Trophoblast cell (in vitro differentiated cells and primary cell): ENCODE measurements around the gene LPGAT1. TPM values are rescaled to one million over a fixed set of nuclear protein-coding genes. Genes with fewer than 3 reads are reported as not detected.

Experiments
- DNase-seq, 2 donors: peaks; one replicate each; pipeline ENCODE4 v3.0.0-alpha.2; 2016
- H2AFZ ChIP-seq: 2 replicates; pipeline ENCODE4 v1.6.1; 2013; ENCODE audit warnings: low read length, moderate library complexity, mild to moderate bottlenecking; ENCODE audit not compliant: insufficient read depth, poor library complexity
- H2AK5ac ChIP-seq: 2 replicates; pipeline ENCODE4 v1.6.1; 2013; ENCODE audit warnings: mild to moderate bottlenecking, low read length
- H2BK120ac ChIP-seq: 2 replicates; pipeline ENCODE4 v1.6.1; 2013; ENCODE audit warnings: low read length, mild to moderate bottlenecking, moderate library complexity; ENCODE audit not compliant: insufficient read depth, poor library complexity
- H2BK12ac ChIP-seq: 2 replicates; pipeline ENCODE4 v1.6.1; 2013; ENCODE audit warnings: mild to moderate bottlenecking, low read length, moderate library complexity
- H2BK5ac ChIP-seq: 2 replicates; pipeline ENCODE4 v1.6.1; 2013; ENCODE audit warnings: low read length, low read depth, moderate library complexity, mild to moderate bottlenecking; ENCODE audit not compliant: poor library complexity
- H3K14ac ChIP-seq: 2 replicates; pipeline ENCODE4 v1.6.1; 2013; ENCODE audit warnings: mild to moderate bottlenecking, low read length
- H3K18ac ChIP-seq: 2 replicates; pipeline ENCODE4 v1.6.1; 2013; ENCODE audit warnings: mild to moderate bottlenecking, low read length
- H3K23ac ChIP-seq: 2 replicates; pipeline ENCODE4 v1.6.1; 2013; ENCODE audit warnings: low read length
- H3K27ac ChIP-seq: 2 replicates; pipeline ENCODE4 v1.5.1; 2013; ENCODE audit warnings: low read depth, mild to moderate bottlenecking, inconsistent platforms, low read length, moderate library complexity
- H3K27me3 ChIP-seq: 2 replicates; pipeline ENCODE4 v1.6.1; 2013; ENCODE audit warnings: inconsistent platforms, mild to moderate bottlenecking, low read length, moderate library complexity; ENCODE audit not compliant: insufficient read depth
- H3K36me3 ChIP-seq, 2 experiments: 1 replicate in 1 of 2; 2 replicates in 1 of 2; pipeline ENCODE4 v1.6.1; 2013; ENCODE audit warnings: low read length in 2 of 2, mild to moderate bottlenecking in 2 of 2, moderate library complexity in 1 of 2; ENCODE audit not compliant: insufficient read depth in 2 of 2, control insufficient read depth in 1 of 2
- H3K4ac ChIP-seq: 2 replicates; pipeline ENCODE4 v1.6.1; 2013; ENCODE audit warnings: low read depth, mild to moderate bottlenecking, low read length, moderate library complexity
- H3K4me1 ChIP-seq, 2 experiments: 1 replicate in 1 of 2; 2 replicates in 1 of 2; pipeline ENCODE4 v1.6.1; 2013; ENCODE audit warnings: low read length in 2 of 2, mild to moderate bottlenecking in 2 of 2, moderate library complexity in 1 of 2; ENCODE audit not compliant: insufficient read depth in 2 of 2, control insufficient read depth in 1 of 2
- H3K4me2 ChIP-seq: 2 replicates; pipeline ENCODE4 v1.6.1; 2013; ENCODE audit warnings: inconsistent platforms, mild to moderate bottlenecking, low read length, moderate library complexity
- H3K4me3 ChIP-seq: 2 replicates; pipeline ENCODE4 v1.5.1; 2013; ENCODE audit warnings: mild to moderate bottlenecking, low read depth, low read length, inconsistent platforms
- H3K79me1 ChIP-seq: one replicate; pipeline ENCODE4 v1.6.1; 2013; ENCODE audit warnings: low read length
- H3K79me2 ChIP-seq: 2 replicates; pipeline ENCODE4 v1.6.1; 2013; ENCODE audit warnings: low read length, mild to moderate bottlenecking; ENCODE audit not compliant: control insufficient read depth, insufficient read depth, poor library complexity
- H3K9ac ChIP-seq: 2 replicates; pipeline ENCODE4 v1.6.1; 2013; ENCODE audit warnings: mild to moderate bottlenecking, low read length
- H3K9me3 ChIP-seq: 2 replicates; pipeline ENCODE4 v1.6.1; 2013; ENCODE audit warnings: low read depth, mild to moderate bottlenecking, control low read depth, inconsistent platforms, low read length; ENCODE audit not compliant: insufficient read depth
- H4K12ac ChIP-seq: 2 replicates; pipeline ENCODE4 v1.6.1; 2013; ENCODE audit warnings: low read depth, mild to moderate bottlenecking, low read length, moderate library complexity
- H4K8ac ChIP-seq: 2 replicates; pipeline ENCODE4 v1.6.1; 2013; ENCODE audit warnings: low read depth, mild to moderate bottlenecking, low read length, moderate library complexity
- H4K91ac ChIP-seq: one replicate; pipeline ENCODE4 v1.6.1; 2013; ENCODE audit warnings: low read depth, mild to moderate bottlenecking, low read length, moderate library complexity
- WGBS: extraction: QIAGEN DNeasy Blood & Tissue Kit; methylation state at CpG from one replicate; pipeline ENCODE4 v1.1.7; 2013; ENCODE audit warnings: missing lambda C conversion rate; ENCODE audit not compliant: insufficient read length, insufficient coverage; ENCODE audit errors: extremely low coverage; 5-methylcytosine and 5-hydroxymethylcytosine counted together
- polyA plus RNA-seq: library from polyadenylated mRNA; stranded (reverse); fragments of 200-250 nt; gene quantifications from 2 replicates; pipeline ENCODE4 v1.2.3, GENCODE V29; 2013

The LPGAT1 gene
- 8.9 and 9.9 TPM in 2 replicates for polyA plus RNA-seq

GRCh38 chr1:211830328-211831142 lies at the start of gene LPGAT1:
LPGAT1 (minus strand) TSS chr1:211830763; CDS start chr1:211829296, 1,467 bp downstream.
- Histone ChIP-seq H3K27ac (peak within 1 kb of the TSS; percentile 57), H3K79me2 (peaks cover 2% of the 10 kb centered on the region), H4K8ac (peak within 1 kb of the TSS; percentile 88), H3K9ac (peak within 1 kb of the TSS; percentile 98), H3K27me3 (no peaks in the 10 kb centered on the region), H4K91ac (peak within 1 kb of the TSS; percentile 86), H4K12ac (peak within 1 kb of the TSS; percentile 72), H3K18ac (peak within 1 kb of the TSS; percentile 93), H3K4ac (no peak within 1 kb of the TSS), H3K23ac (no peak within 1 kb of the TSS), H2BK12ac (peak within 1 kb of the TSS; percentile 65), H3K36me3 (peaks cover 0 to under 1% of the 10 kb centered on the region in 2 experiments), H3K4me1 (peaks cover 0 to 6% of the 10 kb centered on the region in 2 experiments), H2BK120ac (peak within 1 kb of the TSS; percentile 77), H2BK5ac (peak within 1 kb of the TSS; percentile 28), H3K4me2 (peak within 1 kb of the TSS; percentile 98), H3K14ac (peak within 1 kb of the TSS; percentile 82), H3K79me1 (peaks cover 4% of the 10 kb centered on the region), H3K4me3 (peak within 1 kb of the TSS; percentile 89), H2AK5ac (no peak within 1 kb of the TSS), H3K9me3 (no peaks in the 10 kb centered on the region), H2AFZ (peak within 1 kb of the TSS; percentile 88)
- WGBS = no CpG with 5 or more reads among the region's 88 CpGs
- DNase-seq = peak; percentile 63 to 69

- H2BK5ac ChIP-seq = no peak overlapping the region
Observed at GRCh38 chr1:211879475-211879874, 48.9 kb upstream of the LPGAT1 start.

GRCh38 chr1:211876851-211877590 lies 46.5 kb upstream of the LPGAT1 start:
- Histone ChIP-seq H2AK5ac (no peak overlapping the region), H2BK120ac (no peak overlapping the region), H4K8ac (no peak overlapping the region), H3K9me3 (peaks cover 2% of the 10 kb centered on the region), H3K23ac (no peak overlapping the region), H4K91ac (no peak overlapping the region), H3K27ac (no peak overlapping the region), H3K79me1 (no peaks in the 10 kb centered on the region), H4K12ac (no peak overlapping the region), H3K18ac (no peak overlapping the region), H3K79me2 (no peaks in the 10 kb centered on the region), H3K4me2 (no peak overlapping the region), H3K36me3 (no peaks in the 10 kb centered on the region), H3K27me3 (no peaks in the 10 kb centered on the region), H2AFZ (no peak overlapping the region), H2BK12ac (no peak overlapping the region), H3K4me3 (no peak overlapping the region), H3K14ac (no peak overlapping the region), H3K4ac (no peak overlapping the region), H3K9ac (no peak overlapping the region), H2BK5ac (no peak overlapping the region), H3K4me1 (no peaks in the 10 kb centered on the region)
- no peak for DNase-seq
- no CpG with 5 or more reads among the region's 7 CpGs for WGBS

More at GRCh38 chr1:211879475-211879874, 48.9 kb upstream of the LPGAT1 start:
- peaks cover 2% of the 10 kb centered on the region for H3K9me3 ChIP-seq
- no peaks in the 10 kb centered on the region for H3K79me1 ChIP-seq
- no peaks in the 10 kb centered on the region for H3K79me2 ChIP-seq
- no peak for DNase-seq
- H3K23ac ChIP-seq = no peak overlapping the region
- WGBS = no CpG with 5 or more reads among the region's 2 CpGs
- no peak overlapping the region for H3K18ac ChIP-seq
- H4K91ac ChIP-seq = no peak overlapping the region
- no peak overlapping the region for H2BK12ac ChIP-seq
- H3K4ac ChIP-seq = no peak overlapping the region
- H3K27me3 ChIP-seq = no peaks in the 10 kb centered on the region
- no peak overlapping the region for H2AFZ ChIP-seq
- no peak overlapping the region for H2AK5ac ChIP-seq
- H3K36me3 ChIP-seq = no peaks in the 10 kb centered on the region
- no peak overlapping the region for H4K12ac ChIP-seq
- H3K27ac ChIP-seq = no peak overlapping the region
- H3K9ac ChIP-seq = no peak overlapping the region
- H3K14ac ChIP-seq = no peak overlapping the region
- H3K4me1 ChIP-seq = no peaks in the 10 kb centered on the region
- no peak overlapping the region for H3K4me2 ChIP-seq
- H2BK120ac ChIP-seq = no peak overlapping the region
- H3K4me3 ChIP-seq = no peak overlapping the region
- no peak overlapping the region for H4K8ac ChIP-seq

- Histone ChIP-seq H2AK5ac (no peak overlapping the region), H4K12ac (no peak overlapping the region), H2BK120ac (no peak overlapping the region), H3K4me1 (no peaks in the 10 kb centered on the region), H3K79me2 (no peaks in the 10 kb centered on the region), H3K23ac (no peak overlapping the region), H3K14ac (no peak overlapping the region), H2BK12ac (no peak overlapping the region), H2BK5ac (no peak overlapping the region), H3K9ac (no peak overlapping the region), H3K4me2 (no peak overlapping the region), H3K4ac (no peak overlapping the region), H3K79me1 (no peaks in the 10 kb centered on the region), H2AFZ (no peak overlapping the region), H3K18ac (no peak overlapping the region), H4K91ac (no peak overlapping the region), H4K8ac (no peak overlapping the region), H3K4me3 (no peak overlapping the region), H3K9me3 (peaks cover 2% of the 10 kb centered on the region), H3K27me3 (no peaks in the 10 kb centered on the region), H3K36me3 (no peaks in the 10 kb centered on the region), H3K27ac (no peak overlapping the region)
- no peak for DNase-seq
Observed at GRCh38 chr1:211875541-211875940, 45.0 kb upstream of the LPGAT1 start.
